Endodermal cell (in vitro differentiated cells): ENCODE data around the gene KCNH3. TPM values are rescaled to one million over a fixed set of nuclear protein-coding genes. Genes with fewer than 3 reads are reported as not detected.

Experiments
- DNase-seq: peaks from one replicate; pipeline ENCODE4 v3.0.0-alpha.2; 2017
- H3K27ac ChIP-seq: 2 replicates; pipeline ENCODE4 v1.5.1; 2013; ENCODE audit warnings: mild to moderate bottlenecking, low read depth, low read length, moderate library complexity
- H3K27me3 ChIP-seq: 2 replicates; pipeline ENCODE4 v1.6.1; 2013; ENCODE audit warnings: mild to moderate bottlenecking, low read length, moderate library complexity; ENCODE audit not compliant: insufficient read depth, control insufficient read depth, poor library complexity, severe bottlenecking
- H3K36me3 ChIP-seq: 2 replicates; pipeline ENCODE4 v1.7.0; 2013; ENCODE audit warnings: mild to moderate bottlenecking, low read length, moderate library complexity; ENCODE audit not compliant: control insufficient read depth, insufficient read depth
- H3K4me1 ChIP-seq: one replicate; pipeline ENCODE4 v1.7.0; 2013; ENCODE audit warnings: low read length; ENCODE audit not compliant: control insufficient read depth, insufficient read depth
- H3K4me3 ChIP-seq: 2 replicates; pipeline ENCODE4 v1.5.1; 2013; ENCODE audit warnings: mild to moderate bottlenecking, low read length, moderate library complexity
- H3K9ac ChIP-seq: 2 replicates; pipeline ENCODE4 v1.6.1; 2013; ENCODE audit warnings: mild to moderate bottlenecking, low read length, moderate library complexity; ENCODE audit not compliant: poor library complexity, severe bottlenecking; ENCODE audit errors: extremely low read depth
- H3K9me3 ChIP-seq: 2 replicates; pipeline ENCODE4 v1.6.1; 2013; ENCODE audit warnings: mild to moderate bottlenecking, low read length, moderate library complexity; ENCODE audit not compliant: control insufficient read depth
- H3K27ac Mint-ChIP-seq: 2 replicates; pipeline ENCODE4 v1.8.0; 2020; ENCODE audit warnings: mixed read lengths
- H3K27me3 Mint-ChIP-seq: 2 replicates; pipeline ENCODE4 v1.8.0; 2021; ENCODE audit warnings: mild to moderate bottlenecking, mixed read lengths; ENCODE audit not compliant: insufficient read depth
- H3K36me3 Mint-ChIP-seq: 2 replicates; pipeline ENCODE4 v1.8.0; 2020; ENCODE audit warnings: low read depth, mixed read lengths
- H3K4me1 Mint-ChIP-seq: 2 replicates; pipeline ENCODE4 v1.8.0; 2020; ENCODE audit warnings: mixed read lengths
- H3K4me3 Mint-ChIP-seq: 2 replicates; pipeline ENCODE4 v1.8.0; 2020; ENCODE audit warnings: mild to moderate bottlenecking, moderate library complexity, mixed read lengths
- H3K9me3 Mint-ChIP-seq: 2 replicates; pipeline ENCODE4 v1.8.0; 2020; ENCODE audit warnings: mild to moderate bottlenecking, mixed read lengths
- CTCF ChIP-seq: fragments of 200-600 bp; sonication (generic); conservative IDR thresholded peaks from 2 replicates; pipeline ENCODE4 v1.5.0; 2021; ENCODE audit warnings: antibody characterized with exemption, mild to moderate bottlenecking
- WGBS, 2 experiments: methylation state at CpG; one replicate each; pipeline versions ENCODE4 v1.1.5 to v1.1.7; 2013; ENCODE audit warnings: missing lambda C conversion rate in 2 of 2, mixed read lengths in 1 of 2; ENCODE audit not compliant: insufficient coverage in 1 of 2, insufficient read length in 1 of 2; 5-methylcytosine and 5-hydroxymethylcytosine counted together
- total RNA-seq, 2 donors: library from RNA; stranded (reverse); fragmentation: NEBNext Ultra II Directional in 1 of 2; extraction: Animal tissue kit (Norgen Biotek cat#: 25700) in 1 of 2; gene quantifications; 2 replicates in 1 of 2; 3 replicates in 1 of 2; pipeline ENCODE4 v1.2.1, GENCODE V29; 2021

KCNH3 gene
- total RNA-seq, 2 donors from 2014 or later: 1.00 to 1.5 TPM

- Mint-ChIP-seq H3K27me3 (no peaks in the 10 kb centered on the region), H3K36me3 (peaks cover 25% of the 10 kb centered on the region), H3K27ac (no peak overlapping the region), H3K4me3 (no peak overlapping the region), H3K4me1 (no peaks in the 10 kb centered on the region), H3K9me3 (no peaks in the 10 kb centered on the region)
- Histone ChIP-seq H3K9ac (no peak overlapping the region), H3K4me3 (no peak overlapping the region), H3K9me3 (peaks cover 6% of the 10 kb centered on the region), H3K27ac (no peak overlapping the region), H3K27me3 (no peaks in the 10 kb centered on the region), H3K36me3 (peaks cover 5% of the 10 kb centered on the region), H3K4me1 (no peaks in the 10 kb centered on the region)
- TF ChIP-seq CTCF: peak; percentile 62
- DNase-seq: no peak
- WGBS, 2 experiments: 91 to 93% methylated on average over 7 to 11 of the region's 11 CpGs
Observed at GRCh38 chr12:49587174-49587908, 48.5 kb downstream of the KCNH3 start.

- Histone ChIP-seq H3K27ac (no peak overlapping the region), H3K4me3 (no peak overlapping the region), H3K9me3 (peaks cover 6% of the 10 kb centered on the region), H3K36me3 (peaks cover 5% of the 10 kb centered on the region), H3K4me1 (no peaks in the 10 kb centered on the region), H3K9ac (no peak overlapping the region), H3K27me3 (no peaks in the 10 kb centered on the region)
- Mint-ChIP-seq H3K27me3 (no peaks in the 10 kb centered on the region), H3K4me1 (no peaks in the 10 kb centered on the region), H3K9me3 (no peaks in the 10 kb centered on the region), H3K4me3 (no peak overlapping the region), H3K27ac (no peak overlapping the region), H3K36me3 (peaks cover 28% of the 10 kb centered on the region)
- WGBS, 2 experiments: 91 to 93% methylated on average over 3 to 7 of the region's 7 CpGs
- no peak for TF ChIP-seq CTCF
- no peak for DNase-seq
Observed at GRCh38 chr12:49588281-49588680, 49.5 kb downstream of the KCNH3 start.

- peaks cover 6% of the 10 kb centered on the region for H3K9me3 ChIP-seq
- H3K9me3 Mint-ChIP-seq: no peaks in the 10 kb centered on the region
- no peak overlapping the region for H3K27ac Mint-ChIP-seq
- H3K9ac ChIP-seq: no peak overlapping the region
- peaks cover 5% of the 10 kb centered on the region for H3K36me3 ChIP-seq
- H3K36me3 Mint-ChIP-seq: peaks cover 27% of the 10 kb centered on the region
- no peaks in the 10 kb centered on the region for H3K4me1 ChIP-seq
- H3K4me3 ChIP-seq: no peak overlapping the region
- no peak for TF ChIP-seq CTCF
- DNase-seq: no peak
- H3K27me3 ChIP-seq: no peaks in the 10 kb centered on the region
- no peak overlapping the region for H3K27ac ChIP-seq
- H3K4me1 Mint-ChIP-seq: no peaks in the 10 kb centered on the region
- whole genome bisulfite sequencing, 2 experiments: 81 to 84% methylated on average over 3 to 4 of the region's 4 CpGs
- no peak overlapping the region for H3K4me3 Mint-ChIP-seq
- H3K27me3 Mint-ChIP-seq: no peaks in the 10 kb centered on the region
Observed at GRCh38 chr12:49588721-49589516, 50.1 kb downstream of the KCNH3 start.
